ENCODE results near the gene PIEZO1. TPM values are rescaled to one million over a fixed set of nuclear protein-coding genes. Genes with fewer than 3 reads are reported as not detected.

The PIEZO1 gene
- total RNA-seq, 1 experiment from 2014 or later: 224 TPM

- Histone ChIP-seq H4K20me1 (ENCODE audit: insufficient read depth) (no peaks in the 10 kb centered on the region), H3K9me2 (ENCODE audit: insufficient read depth) (no peaks in the 10 kb centered on the region), H3K36me3 (ENCODE audit: control insufficient read depth in 1 of 2, insufficient read depth in 2 of 2, low read length in 2 of 2) (peaks cover 14 to 56% of the 10 kb centered on the region in 2 experiments; a peak in 3 of 4 replicates), H3K4me1 (ENCODE audit: control insufficient read depth in 1 of 2, insufficient read depth in 2 of 2, low read length in 2 of 2) (peaks cover 0 to 5% of the 10 kb centered on the region in 2 experiments; a peak in 1 of 4 replicates), H3K27me3 (ENCODE audit: insufficient read depth, low read length) (no peaks in the 10 kb centered on the region), H2AFZ (ENCODE audit: low read depth, low read length, poor library complexity, severe bottlenecking) (no peak overlapping the region), H3K4me3 (replicated peaks in 1 of 2; ENCODE audit: low read depth in 1 of 2, low read length in 2 of 2) (no peak overlapping the region), H3K4me2 (ENCODE audit: low read length) (no peak overlapping the region), H3K9me3 (ENCODE audit: control insufficient read depth in 1 of 2, insufficient read depth in 1 of 2, low read depth in 1 of 2, low read length in 2 of 2) (no peaks in the 10 kb centered on the region), H3K79me2 (ENCODE audit: insufficient read depth, low read length) (peaks cover 13% of the 10 kb centered on the region; the same call in 1 of the 2 replicates), H3K27ac (ENCODE audit: low read depth, low read length) (no peak overlapping the region), H3K9ac (ENCODE audit: low read length) (no peak overlapping the region)
- CTCF ChIA-PET: interaction anchor here (1.5 to 2.2 kb wide), 4 partner anchors 12 to 430 kb away, joined by 20 to 59 read pairs (median 32); partner anchors contain the start of genes APRT and PIEZO1
- RAD21 ChIA-PET (ENCODE audit: low non-redundant PET in 1 of 2, low total read pairs in 2 of 2, uncharacterized antibody in 2 of 2, unreplicated experiment in 2 of 2): interaction anchor here in 1 of 2 experiments (1.1 kb wide), 1 partner anchor 34 kb away, joined by 3 read pairs; no protein-coding TSS in a partner anchor
- intact Hi-C loops (cut with micrococcal nuclease): loop anchor here (2.0 to 5.0 kb wide), 3 partner anchors 46 to 481 kb away; partner anchors contain the start of genes CDT1 and ZNF778
- TF ChIP-seq MAX (IDR thresholded peaks at IDR 0.05) (no peak), POLR2AphosphoS5 (IDR thresholded peaks at IDR 0.05; ENCODE audit: low read depth, low read length) (0 out of 2 replicates have a peak, but pooled peaks have one; percentile 4)
- DNase-seq (ENCODE audit: low read depth, low spot score) (no peak), ATAC-seq (no peak)
- no TSS peak for BruUV-seq (replicated peaks)
- POLR2A ChIA-PET: no interaction called here
Measured at GRCh38 chr16:88736496-88736895, 48.5 kb downstream of the PIEZO1 start.

- CTCF ChIA-PET: no interaction called here
- no peak overlapping the region for H3K4me3 ChIP-seq (replicated peaks in 1 of 2; ENCODE audit: low read depth in 1 of 2, low read length in 2 of 2)
- ATAC-seq: no peak
- H3K9me3 ChIP-seq (ENCODE audit: control insufficient read depth in 1 of 2, insufficient read depth in 1 of 2, low read depth in 1 of 2, low read length in 2 of 2): no peaks in the 10 kb centered on the region
- H3K36me3 ChIP-seq (ENCODE audit: control insufficient read depth in 1 of 2, insufficient read depth in 2 of 2, low read length in 2 of 2): peaks cover 18 to 56% of the 10 kb centered on the region in 2 experiments; a peak in 3 of 4 replicates
- DNase-seq (ENCODE audit: low read depth, low spot score): no peak
- H3K27me3 ChIP-seq (ENCODE audit: insufficient read depth, low read length): no peaks in the 10 kb centered on the region
- H3K4me1 ChIP-seq (ENCODE audit: control insufficient read depth in 1 of 2, insufficient read depth in 2 of 2, low read length in 2 of 2): peaks cover 0 to 5% of the 10 kb centered on the region in 2 experiments; a peak in 1 of 4 replicates
- BruUV-seq (replicated peaks): no TSS peak
- RAD21 ChIA-PET (ENCODE audit: low non-redundant PET in 1 of 2, low total read pairs in 2 of 2, uncharacterized antibody in 2 of 2, unreplicated experiment in 2 of 2): no interaction called here
- POLR2A ChIA-PET: no interaction called here
- no peaks in the 10 kb centered on the region for H3K9me2 ChIP-seq (ENCODE audit: insufficient read depth)
- H3K4me2 ChIP-seq (ENCODE audit: low read length): no peak overlapping the region
- H3K27ac ChIP-seq (ENCODE audit: low read depth, low read length): no peak overlapping the region
- intact Hi-C loops (cut with micrococcal nuclease): loop anchor here (2.0 to 5.0 kb wide), 3 partner anchors 47 to 481 kb away; partner anchors contain the start of genes CDT1 and ZNF778
- H3K9ac ChIP-seq (ENCODE audit: low read length): no peak overlapping the region
- H2AFZ ChIP-seq (ENCODE audit: low read depth, low read length, poor library complexity, severe bottlenecking): no peak overlapping the region
- no peaks in the 10 kb centered on the region for H4K20me1 ChIP-seq (ENCODE audit: insufficient read depth)
- H3K79me2 ChIP-seq (ENCODE audit: insufficient read depth, low read length): peaks cover 13% of the 10 kb centered on the region; the same call in 1 of the 2 replicates
- TF ChIP-seq POLR2AphosphoS5 (IDR thresholded peaks at IDR 0.05; ENCODE audit: low read depth, low read length) (no peak), EZH2 (IDR thresholded peaks at IDR 0.05) (no peak), CBX3 (IDR thresholded peaks at IDR 0.05; ENCODE audit: low read depth) (no peak), EZH2phosphoT487 (IDR thresholded peaks at IDR 0.05; ENCODE audit: borderline replicate concordance) (no peak), FOSL1 (IDR thresholded peaks at IDR 0.05; ENCODE audit: low read depth) (no peak), SRF (IDR thresholded peaks at IDR 0.05; ENCODE audit: low read depth) (no peak), ELF1 (IDR thresholded peaks at IDR 0.05; ENCODE audit: borderline replicate concordance, low read depth) (no peak), RAD21 (IDR thresholded peaks at IDR 0.05; ENCODE audit: low read depth) (no peak), ZNF274 (IDR thresholded peaks at IDR 0.05; ENCODE audit: low read depth, low read length) (no peak), YY1 (IDR thresholded peaks at IDR 0.05; ENCODE audit: extremely low read depth, insufficient replicate concordance, low read depth, low read length) (no peak), SIN3A (IDR thresholded peaks at IDR 0.05; ENCODE audit: low read depth) (no peak), JUND (IDR thresholded peaks at IDR 0.05) (no peak)
- TF ChIP-seq, protein P1, sequence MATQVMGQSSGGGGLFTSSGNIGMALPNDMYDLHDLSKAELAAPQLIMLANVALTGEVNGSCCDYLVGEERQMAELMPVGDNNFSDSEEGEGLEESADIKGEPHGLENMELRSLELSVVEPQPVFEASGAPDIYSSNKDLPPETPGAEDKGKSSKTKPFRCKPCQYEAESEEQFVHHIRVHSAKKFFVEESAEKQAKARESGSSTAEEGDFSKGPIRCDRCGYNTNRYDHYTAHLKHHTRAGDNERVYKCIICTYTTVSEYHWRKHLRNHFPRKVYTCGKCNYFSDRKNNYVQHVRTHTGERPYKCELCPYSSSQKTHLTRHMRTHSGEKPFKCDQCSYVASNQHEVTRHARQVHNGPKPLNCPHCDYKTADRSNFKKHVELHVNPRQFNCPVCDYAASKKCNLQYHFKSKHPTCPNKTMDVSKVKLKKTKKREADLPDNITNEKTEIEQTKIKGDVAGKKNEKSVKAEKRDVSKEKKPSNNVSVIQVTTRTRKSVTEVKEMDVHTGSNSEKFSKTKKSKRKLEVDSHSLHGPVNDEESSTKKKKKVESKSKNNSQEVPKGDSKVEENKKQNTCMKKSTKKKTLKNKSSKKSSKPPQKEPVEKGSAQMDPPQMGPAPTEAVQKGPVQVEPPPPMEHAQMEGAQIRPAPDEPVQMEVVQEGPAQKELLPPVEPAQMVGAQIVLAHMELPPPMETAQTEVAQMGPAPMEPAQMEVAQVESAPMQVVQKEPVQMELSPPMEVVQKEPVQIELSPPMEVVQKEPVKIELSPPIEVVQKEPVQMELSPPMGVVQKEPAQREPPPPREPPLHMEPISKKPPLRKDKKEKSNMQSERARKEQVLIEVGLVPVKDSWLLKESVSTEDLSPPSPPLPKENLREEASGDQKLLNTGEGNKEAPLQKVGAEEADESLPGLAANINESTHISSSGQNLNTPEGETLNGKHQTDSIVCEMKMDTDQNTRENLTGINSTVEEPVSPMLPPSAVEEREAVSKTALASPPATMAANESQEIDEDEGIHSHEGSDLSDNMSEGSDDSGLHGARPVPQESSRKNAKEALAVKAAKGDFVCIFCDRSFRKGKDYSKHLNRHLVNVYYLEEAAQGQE (IDR thresholded peaks at IDR 0.05; ENCODE audit: low read depth): no peak
- TF ChIP-seq, protein P2, sequence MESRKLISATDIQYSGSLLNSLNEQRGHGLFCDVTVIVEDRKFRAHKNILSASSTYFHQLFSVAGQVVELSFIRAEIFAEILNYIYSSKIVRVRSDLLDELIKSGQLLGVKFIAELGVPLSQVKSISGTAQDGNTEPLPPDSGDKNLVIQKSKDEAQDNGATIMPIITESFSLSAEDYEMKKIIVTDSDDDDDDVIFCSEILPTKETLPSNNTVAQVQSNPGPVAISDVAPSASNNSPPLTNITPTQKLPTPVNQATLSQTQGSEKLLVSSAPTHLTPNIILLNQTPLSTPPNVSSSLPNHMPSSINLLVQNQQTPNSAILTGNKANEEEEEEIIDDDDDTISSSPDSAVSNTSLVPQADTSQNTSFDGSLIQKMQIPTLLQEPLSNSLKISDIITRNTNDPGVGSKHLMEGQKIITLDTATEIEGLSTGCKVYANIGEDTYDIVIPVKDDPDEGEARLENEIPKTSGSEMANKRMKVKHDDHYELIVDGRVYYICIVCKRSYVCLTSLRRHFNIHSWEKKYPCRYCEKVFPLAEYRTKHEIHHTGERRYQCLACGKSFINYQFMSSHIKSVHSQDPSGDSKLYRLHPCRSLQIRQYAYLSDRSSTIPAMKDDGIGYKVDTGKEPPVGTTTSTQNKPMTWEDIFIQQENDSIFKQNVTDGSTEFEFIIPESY (IDR thresholded peaks at IDR 0.05; ENCODE audit: extremely low read depth, insufficient replicate concordance, low read length): no peak
Measured at GRCh38 chr16:88736088-88736487, 48.9 kb downstream of the PIEZO1 start.

Measured in HCT116 (cell line).